ENCODE results near the gene CLSTN3.

Gene CLSTN3

GRCh38 chr12:7129872-7130691 lies at the start of gene CLSTN3:
Gene CLSTN3, plus strand, starts transcription at chr12:7130371. Its CDS starts 278 bp downstream, at chr12:7130649.
- peak; percentile 89 for DNase-seq

- DNase-seq = no peak
Observed at GRCh38 chr12:7081037-7081436, 49.1 kb upstream of the CLSTN3 start.

- DNase-seq = no peak
Observed at GRCh38 chr12:7083125-7083524, 47.0 kb upstream of the CLSTN3 start.

GRCh38 chr12:7089196-7089871 lies 40.8 kb upstream of the CLSTN3 start:
- DNase-seq = no peak

GRCh38 chr12:7090222-7090998 lies 39.8 kb upstream of the CLSTN3 start:
- no peak for DNase-seq

GRCh38 chr12:7091171-7091570 lies 39.0 kb upstream of the CLSTN3 start:
- no peak for DNase-seq

- DNase-seq = no peak
Observed at GRCh38 chr12:7091660-7092228, 38.4 kb upstream of the CLSTN3 start.

GRCh38 chr12:7092229-7092985 lies 37.8 kb upstream of the CLSTN3 start, which contains the start of gene C1R:
Gene C1R, minus strand, starts transcription at chr12:7092445. Its CDS starts 57 bp downstream, at chr12:7092388.
- DNase-seq = peak; percentile 82

- no peak for DNase-seq
Observed at GRCh38 chr12:7092986-7093460, 37.1 kb upstream of the CLSTN3 start.

- DNase-seq = no peak
Observed at GRCh38 chr12:7093486-7093885, 36.7 kb upstream of the CLSTN3 start.

GRCh38 chr12:7093892-7094291 lies 36.3 kb upstream of the CLSTN3 start:
- no peak for DNase-seq

- no peak for DNase-seq
Observed at GRCh38 chr12:7096006-7096932, 33.9 kb upstream of the CLSTN3 start.

GRCh38 chr12:7096979-7097378 lies 33.2 kb upstream of the CLSTN3 start:
- DNase-seq = no peak

- no peak for DNase-seq
Observed at GRCh38 chr12:7099290-7099996, 30.7 kb upstream of the CLSTN3 start.

GRCh38 chr12:7100239-7100638 lies 29.9 kb upstream of the CLSTN3 start:
- DNase-seq = no peak

- DNase-seq = no peak
Observed at GRCh38 chr12:7101047-7101693, 29.0 kb upstream of the CLSTN3 start.

GRCh38 chr12:7101694-7102131 lies 28.5 kb upstream of the CLSTN3 start:
- DNase-seq = no peak

- DNase-seq = no peak
Observed at GRCh38 chr12:7102582-7102981, 27.6 kb upstream of the CLSTN3 start.

- no peak for DNase-seq
Observed at GRCh38 chr12:7103837-7104584, 26.2 kb upstream of the CLSTN3 start.
